ENCODE data around the gene SH3GLB2. TPM values are rescaled to one million over a fixed set of nuclear protein-coding genes. Genes with fewer than 3 reads are reported as not detected.
"Not testable (repeated sequence)": the region's sequence is repeated elsewhere in the genome, so short reads cannot be mapped to it uniquely, and the experiment has no call there.

SH3GLB2 gene
- total and polyA plus RNA-seq, 2 experiments from 2014 or later = 21.9 to 68.0 TPM

GRCh38 chr9:129005336-129005997, 22.7 kb downstream of the SH3GLB2 start:
- H3K9me2 ChIP-seq (ENCODE audit: insufficient read depth) = no peaks in the 10 kb centered on the region
- H3F3A ChIP-seq (replicated peaks; ENCODE audit: low read depth) = peaks cover 22% of the 10 kb centered on the region; the same call in 1 of the 2 replicates
- ATAC-seq (no peak), DNase-seq (ENCODE audit: low spot score) (no peak)
- H3K4me2 ChIP-seq = no peak overlapping the region
- no peaks in the 10 kb centered on the region for H3K27me3 ChIP-seq (ENCODE audit: insufficient read depth)
- H3K79me2 ChIP-seq (replicated peaks; ENCODE audit: insufficient read depth) = no peaks in the 10 kb centered on the region
- no peaks in the 10 kb centered on the region for H3K4me1 ChIP-seq (ENCODE audit: insufficient read depth)
- no peak overlapping the region for H2AFZ ChIP-seq
- 0 out of 2 replicates have a peak overlapping the region, but pooled peaks have one; percentile 40 for H3K27ac Mint-ChIP-seq
- no peaks in the 10 kb centered on the region; the same call in 2 of the 3 replicates for H3K4me1 Mint-ChIP-seq
- no peaks in the 10 kb centered on the region for H3K9me3 Mint-ChIP-seq
- no peak overlapping the region for H3K4me3 Mint-ChIP-seq
- TF ChIP-seq ZNF114 (CRISPR knock-in tag; IDR thresholded peaks at IDR 0.05) (no peak), STAT1 (IDR thresholded peaks at IDR 0.05; ENCODE audit: unreplicated experiment) (no peak)
- no peak overlapping the region for H3K4me3 ChIP-seq
- H3K27ac ChIP-seq (ENCODE audit: low read depth) = peak overlapping the region; percentile 72; the same call in 1 of the 2 replicates
- peaks cover 69% of the 10 kb centered on the region for H3K36me3 Mint-ChIP-seq (ENCODE audit: low read depth)
- H3K27me3 Mint-ChIP-seq (ENCODE audit: insufficient read depth, low read depth, poor library complexity) = peaks cover 15% of the 10 kb centered on the region
- H3K36me3 ChIP-seq (ENCODE audit: insufficient read depth) = peaks cover 15% of the 10 kb centered on the region; the same call in 1 of the 2 replicates
- H4K20me1 ChIP-seq (replicated peaks; ENCODE audit: insufficient read depth) = peaks cover 6% of the 10 kb centered on the region; the same call in 1 of the 2 replicates

- not testable (repeated sequence) for H3K4me1 ChIP-seq (ENCODE audit: insufficient read depth); H3K4me3 Mint-ChIP-seq; DNase-seq (ENCODE audit: low spot score); H3K4me2 ChIP-seq; H3K4me1 Mint-ChIP-seq; H3K79me2 ChIP-seq (replicated peaks; ENCODE audit: insufficient read depth); H3K27me3 ChIP-seq (ENCODE audit: insufficient read depth); H2AFZ ChIP-seq; H3K27ac ChIP-seq (ENCODE audit: low read depth); H4K20me1 ChIP-seq (replicated peaks; ENCODE audit: insufficient read depth); H3K9me3 Mint-ChIP-seq; H3K27ac Mint-ChIP-seq; ATAC-seq; H3K9me2 ChIP-seq (ENCODE audit: insufficient read depth); H3K4me3 ChIP-seq
- peaks cover 24% of the 10 kb centered on the region; the same call in 1 of the 2 replicates for H3K36me3 ChIP-seq (ENCODE audit: insufficient read depth)
- Mint-ChIP-seq H3K36me3 (ENCODE audit: low read depth) (peaks cover 82% of the 10 kb centered on the region), H3K27me3 (ENCODE audit: insufficient read depth, low read depth, poor library complexity) (peaks cover 15% of the 10 kb centered on the region)
- peaks cover 22% of the 10 kb centered on the region; the same call in 1 of the 2 replicates for H3F3A ChIP-seq (replicated peaks; ENCODE audit: low read depth)
These were observed 24.0 kb downstream of the SH3GLB2 start for GRCh38 chr9:129004173-129004572.

GRCh38 chr9:129002992-129003391, 25.1 kb downstream of the SH3GLB2 start:
- Mint-ChIP-seq H3K27me3 (ENCODE audit: insufficient read depth, low read depth, poor library complexity) (peaks cover 15% of the 10 kb centered on the region), H3K36me3 (ENCODE audit: low read depth) (peaks cover 92% of the 10 kb centered on the region), H3K4me1 (no peaks in the 10 kb centered on the region; the same call in 2 of the 3 replicates), H3K27ac (no peak overlapping the region), H3K4me3 (no peak overlapping the region), H3K9me3 (no peaks in the 10 kb centered on the region)
- H3K27me3 ChIP-seq (ENCODE audit: insufficient read depth) = no peaks in the 10 kb centered on the region
- H3K79me2 ChIP-seq (replicated peaks; ENCODE audit: insufficient read depth) = no peaks in the 10 kb centered on the region
- peaks cover 6% of the 10 kb centered on the region; the same call in 1 of the 2 replicates for H4K20me1 ChIP-seq (replicated peaks; ENCODE audit: insufficient read depth)
- H3K27ac ChIP-seq (ENCODE audit: low read depth) = no peak overlapping the region
- TF ChIP-seq ZNF462 (CRISPR knock-in tag; IDR thresholded peaks at IDR 0.05) = no peak
- no peak for TF ChIP-seq EZH2phosphoT487 (IDR thresholded peaks at IDR 0.05; ENCODE audit: unreplicated experiment)
- no peak for TF ChIP-seq NANOG (IDR thresholded peaks at IDR 0.05; ENCODE audit: borderline replicate concordance)
- no peak for TF ChIP-seq ZNF331 (CRISPR knock-in tag; IDR thresholded peaks at IDR 0.05; ENCODE audit: low read depth)
- TF ChIP-seq JUNB (IDR thresholded peaks at IDR 0.05; ENCODE audit: unreplicated experiment) = no peak
- peak; percentile 27; the same call in 1 of the 2 replicates for TF ChIP-seq POLR2AphosphoS5 (IDR thresholded peaks at IDR 0.05; ENCODE audit: low read depth)
- TF ChIP-seq ETS1 (IDR thresholded peaks at IDR 0.05) = no peak
- ATAC-seq (no peak), DNase-seq (ENCODE audit: low spot score) (no peak)
- no peaks in the 10 kb centered on the region for H3K4me1 ChIP-seq (ENCODE audit: insufficient read depth)
- H3K4me2 ChIP-seq = no peak overlapping the region
- H3F3A ChIP-seq (replicated peaks; ENCODE audit: low read depth) = peaks cover 22% of the 10 kb centered on the region; the same call in 1 of the 2 replicates
- H2AFZ ChIP-seq = no peak overlapping the region
- peaks cover 26% of the 10 kb centered on the region for H3K36me3 ChIP-seq (ENCODE audit: insufficient read depth)
- no peak overlapping the region for H3K4me3 ChIP-seq
- H3K9me2 ChIP-seq (ENCODE audit: insufficient read depth) = no peaks in the 10 kb centered on the region
